ENCODE measurements around the gene PCYT1B. TPM values are rescaled to one million over a fixed set of nuclear protein-coding genes. Genes with fewer than 3 reads are reported as not detected.

The PCYT1B gene
- total RNA-seq, 1 donor from 2014 or later = 21.3 TPM

DNA sequence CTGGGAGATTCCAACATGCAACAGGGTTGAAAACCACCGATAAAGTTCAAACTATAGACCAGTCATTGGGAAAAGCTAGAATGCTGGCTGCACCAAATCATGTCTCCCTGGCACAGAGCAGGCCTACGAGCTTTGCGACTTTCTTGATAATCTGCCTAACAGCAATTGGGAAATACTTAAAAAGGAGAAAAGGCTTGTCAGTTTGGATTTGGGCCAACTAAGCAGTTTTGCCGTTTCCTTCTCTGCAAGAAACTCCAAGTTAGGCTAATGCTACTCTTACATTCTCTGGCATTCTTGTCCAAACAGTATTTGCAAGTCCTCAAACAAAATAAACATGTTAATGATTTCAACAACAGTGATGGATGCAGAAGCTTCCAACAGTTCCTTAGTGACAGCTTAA, 94.1 kb downstream of the PCYT1B start:
- Mint-ChIP-seq H3K27me3 (no peaks in the 10 kb centered on the region), H3K4me1 (ENCODE audit: unreplicated experiment) (peaks cover 10% of the 10 kb centered on the region), H3K36me3 (no peaks in the 10 kb centered on the region), H3K27ac (no peak overlapping the region), H3K4me3 (no peak overlapping the region), H3K9me3 (no peaks in the 10 kb centered on the region)
- no peak for TF ChIP-seq CTCF (conservative IDR thresholded peaks at IDR 0.05)
- no peak for DNase-seq (ENCODE audit: extremely low spot score, unreplicated experiment)

GRCh38 chrX:24550166-24550565, 97.0 kb downstream of the PCYT1B start:
- no peak for DNase-seq (ENCODE audit: extremely low spot score, unreplicated experiment)
- H3K4me1 Mint-ChIP-seq (ENCODE audit: unreplicated experiment) = peaks cover 10% of the 10 kb centered on the region
- no peaks in the 10 kb centered on the region for H3K27me3 Mint-ChIP-seq
- H3K9me3 Mint-ChIP-seq = no peaks in the 10 kb centered on the region
- H3K4me3 Mint-ChIP-seq = no peak overlapping the region
- no peak for TF ChIP-seq CTCF (conservative IDR thresholded peaks at IDR 0.05)
- H3K36me3 Mint-ChIP-seq = no peaks in the 10 kb centered on the region
- H3K27ac Mint-ChIP-seq = no peak overlapping the region

GRCh38 chrX:24547961-24548360, 99.2 kb downstream of the PCYT1B start:
- no peak overlapping the region for H3K4me3 Mint-ChIP-seq
- peaks cover 5% of the 10 kb centered on the region for H3K9me3 Mint-ChIP-seq
- no peak for DNase-seq (ENCODE audit: extremely low spot score, unreplicated experiment)
- H3K36me3 Mint-ChIP-seq = peaks cover 5% of the 10 kb centered on the region
- no peaks in the 10 kb centered on the region for H3K27me3 Mint-ChIP-seq
- TF ChIP-seq CTCF (conservative IDR thresholded peaks at IDR 0.05) = no peak
- H3K4me1 Mint-ChIP-seq (ENCODE audit: unreplicated experiment) = peaks cover 10% of the 10 kb centered on the region
- no peak overlapping the region for H3K27ac Mint-ChIP-seq

DNA sequence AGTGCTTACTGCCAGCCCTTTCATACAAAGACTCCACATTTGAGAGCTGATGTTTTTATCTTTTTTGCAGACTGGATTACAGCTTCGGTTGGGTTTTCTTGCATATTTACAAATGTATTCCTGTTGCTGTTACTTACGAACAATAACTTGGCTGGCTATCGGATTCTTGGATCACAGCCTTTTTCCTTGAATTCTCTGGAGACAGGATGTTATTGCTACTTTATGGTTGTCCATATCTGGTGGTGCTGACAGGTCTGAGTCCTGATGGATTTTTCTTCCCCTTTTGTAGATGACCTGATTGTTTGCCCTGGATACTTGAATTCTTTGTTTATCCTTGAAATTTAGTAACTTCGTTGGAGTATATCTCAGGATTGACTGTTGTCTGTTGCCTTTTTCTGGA, 104.4 kb downstream of the PCYT1B start:
- Mint-ChIP-seq H3K4me1 (ENCODE audit: unreplicated experiment) (no peaks in the 10 kb centered on the region), H3K36me3 (peaks cover 16% of the 10 kb centered on the region), H3K4me3 (no peak overlapping the region), H3K27me3 (no peaks in the 10 kb centered on the region), H3K27ac (no peak overlapping the region), H3K9me3 (peaks cover 5% of the 10 kb centered on the region)
- DNase-seq (ENCODE audit: extremely low spot score, unreplicated experiment) = no peak
- no peak for TF ChIP-seq CTCF (conservative IDR thresholded peaks at IDR 0.05)

DNA sequence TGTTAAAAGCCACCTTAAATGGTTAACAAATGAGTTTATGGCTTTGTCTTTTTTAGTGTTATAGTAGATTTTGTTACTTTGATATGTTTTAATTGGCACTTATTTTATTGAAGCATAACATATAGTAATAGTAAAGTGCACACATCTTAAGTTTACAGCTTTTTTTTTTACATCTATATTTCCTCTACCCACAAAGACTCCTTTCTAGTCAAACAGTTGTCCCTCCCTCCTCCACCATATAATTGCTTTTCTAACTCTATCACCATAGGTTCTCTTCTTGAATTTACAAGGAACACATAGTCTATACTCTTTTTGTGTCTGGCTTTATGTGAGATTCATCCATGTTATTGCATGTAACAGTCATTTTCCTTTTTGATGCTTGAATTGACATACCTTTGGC, 110.6 kb downstream of the PCYT1B start:
- TF ChIP-seq CTCF (conservative IDR thresholded peaks at IDR 0.05) = no peak
- Mint-ChIP-seq H3K27ac (no peak overlapping the region), H3K4me3 (no peak overlapping the region), H3K4me1 (ENCODE audit: unreplicated experiment) (no peaks in the 10 kb centered on the region), H3K9me3 (no peaks in the 10 kb centered on the region), H3K27me3 (no peaks in the 10 kb centered on the region), H3K36me3 (peaks cover 27% of the 10 kb centered on the region)
- DNase-seq (ENCODE audit: extremely low spot score, unreplicated experiment) = no peak

- peaks cover 13% of the 10 kb centered on the region for H3K4me1 Mint-ChIP-seq (ENCODE audit: unreplicated experiment)
- TF ChIP-seq CTCF (conservative IDR thresholded peaks at IDR 0.05) = no peak
- no peaks in the 10 kb centered on the region for H3K27me3 Mint-ChIP-seq
- peaks cover 22% of the 10 kb centered on the region for H3K36me3 Mint-ChIP-seq
- no peak for DNase-seq (ENCODE audit: extremely low spot score, unreplicated experiment)
- no peak overlapping the region for H3K4me3 Mint-ChIP-seq
- H3K27ac Mint-ChIP-seq = no peak overlapping the region
- H3K9me3 Mint-ChIP-seq = no peaks in the 10 kb centered on the region
These were observed 118.5 kb downstream of the PCYT1B start for GRCh38 chrX:24528605-24529004.
